ENCODE measurements around the gene PRICKLE4. TPM values are rescaled to one million over a fixed set of nuclear protein-coding genes. Genes with fewer than 3 reads are reported as not detected.
"Not testable (repeated sequence)": the region's sequence is repeated elsewhere in the genome, so short reads cannot be mapped to it uniquely, and the experiment has no call there.

PRICKLE4 gene
- total RNA-seq, 2 experiments from 2014 or later: not detected

DNA sequence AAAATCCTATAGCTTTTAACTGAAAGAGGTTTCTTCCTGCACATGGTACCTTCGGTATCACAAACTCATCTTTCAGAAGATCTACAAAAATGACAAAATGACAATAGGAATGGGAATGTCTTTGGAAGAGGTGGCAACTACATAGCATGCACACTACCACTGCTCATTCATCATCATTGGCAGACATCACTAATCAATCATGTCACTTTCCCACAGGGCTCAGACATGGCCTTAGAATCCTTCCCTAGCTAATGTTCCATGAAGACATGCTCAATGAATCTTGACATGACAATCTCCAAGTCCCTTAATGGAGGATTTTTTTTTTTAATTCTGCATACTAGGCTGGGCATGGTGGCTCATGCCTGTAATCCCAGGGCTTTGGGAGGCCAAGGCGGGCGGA, 30.2 kb upstream of the PRICKLE4 start:
- no peak for ATAC-seq (ENCODE audit: low read depth)
- no peaks in the 10 kb centered on the region for H3K36me3 Mint-ChIP-seq
- no peak for DNase-seq
- H3K9me3 Mint-ChIP-seq: no peaks in the 10 kb centered on the region
- H3K4me1 Mint-ChIP-seq: no peaks in the 10 kb centered on the region
- H3K27ac Mint-ChIP-seq: no peak overlapping the region
- POLR2A ChIA-PET: interaction anchor here (1.1 kb wide), 1 partner anchor 16 kb away, joined by 3 read pairs; no protein-coding TSS in a partner anchor
- no peak overlapping the region for H3K4me3 Mint-ChIP-seq
- peaks cover 10% of the 10 kb centered on the region for H3K27me3 Mint-ChIP-seq

GRCh38 chr6:41755895-41756294, 24.7 kb upstream of the PRICKLE4 start:
- no peak for DNase-seq
- ATAC-seq (ENCODE audit: low read depth): peak; percentile 5
- POLR2A ChIA-PET: no interaction called here
- Mint-ChIP-seq H3K4me1 (peaks cover 7% of the 10 kb centered on the region), H3K9me3 (no peaks in the 10 kb centered on the region), H3K27me3 (peaks cover 10% of the 10 kb centered on the region), H3K36me3 (no peaks in the 10 kb centered on the region), H3K27ac (no peak overlapping the region), H3K4me3 (no peak overlapping the region)

DNA sequence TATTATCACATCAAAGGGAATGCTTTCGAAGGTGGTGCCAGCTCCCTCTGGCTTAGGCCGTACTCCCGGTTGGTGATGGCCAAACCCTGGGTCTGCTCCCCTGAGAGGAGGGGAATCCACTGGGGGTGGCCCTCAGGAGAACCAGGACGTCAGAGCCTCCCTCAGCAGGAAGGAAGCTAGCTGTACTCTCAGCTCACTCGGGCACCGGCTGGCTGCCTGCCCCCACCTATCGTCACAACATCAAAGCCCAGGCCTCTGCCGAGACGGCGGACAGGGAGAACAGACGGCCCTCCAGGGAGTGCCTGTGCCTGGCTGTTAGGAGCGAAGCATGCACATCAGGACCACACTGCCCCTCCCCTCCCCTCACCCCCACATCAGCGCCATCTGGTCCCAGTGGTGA, 24.2 kb upstream of the PRICKLE4 start:
- peaks cover 7% of the 10 kb centered on the region for H3K4me1 Mint-ChIP-seq
- no peaks in the 10 kb centered on the region for H3K9me3 Mint-ChIP-seq
- ATAC-seq (ENCODE audit: low read depth) (peak; percentile 64), DNase-seq (no peak)
- H3K4me3 Mint-ChIP-seq: no peak overlapping the region
- H3K27me3 Mint-ChIP-seq: peaks cover 10% of the 10 kb centered on the region
- POLR2A ChIA-PET: no interaction called here
- no peak overlapping the region for H3K27ac Mint-ChIP-seq
- H3K36me3 Mint-ChIP-seq: no peaks in the 10 kb centered on the region

DNA sequence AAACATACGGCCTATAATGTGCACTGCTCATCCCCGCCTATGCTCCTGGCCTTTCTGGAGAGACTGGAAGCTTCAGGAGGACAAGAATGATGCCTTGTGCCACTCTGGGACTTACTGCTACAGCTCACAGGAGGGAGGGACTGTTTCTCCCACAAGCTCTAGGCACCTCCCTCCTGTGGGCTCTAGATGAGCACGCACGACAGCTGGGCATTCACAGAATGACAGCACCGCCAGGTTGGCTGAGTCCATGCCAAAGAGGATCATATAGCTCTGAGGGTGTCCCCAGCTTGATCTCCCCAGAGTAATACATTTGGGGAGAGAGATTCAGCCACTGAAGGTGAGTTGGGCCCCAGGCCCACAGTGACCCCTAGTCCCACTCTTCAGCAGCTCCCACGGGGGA, 23.3 kb upstream of the PRICKLE4 start:
- peaks cover 10% of the 10 kb centered on the region for H3K27me3 Mint-ChIP-seq
- DNase-seq (no peak), ATAC-seq (ENCODE audit: low read depth) (no peak)
- POLR2A ChIA-PET: no interaction called here
- no peaks in the 10 kb centered on the region for H3K36me3 Mint-ChIP-seq
- no peak overlapping the region for H3K4me3 Mint-ChIP-seq
- H3K9me3 Mint-ChIP-seq: no peaks in the 10 kb centered on the region
- no peak overlapping the region for H3K27ac Mint-ChIP-seq
- peaks cover 7% of the 10 kb centered on the region for H3K4me1 Mint-ChIP-seq

GRCh38 chr6:41757931-41758640, 22.5 kb upstream of the PRICKLE4 start:
- ATAC-seq (ENCODE audit: low read depth): no peak
- Mint-ChIP-seq H3K27ac (no peak overlapping the region), H3K4me3 (no peak overlapping the region), H3K4me1 (peaks cover 7% of the 10 kb centered on the region), H3K9me3 (no peaks in the 10 kb centered on the region), H3K36me3 (no peaks in the 10 kb centered on the region), H3K27me3 (peaks cover 10% of the 10 kb centered on the region)
- POLR2A ChIA-PET: no interaction called here
- no peak for DNase-seq

DNA sequence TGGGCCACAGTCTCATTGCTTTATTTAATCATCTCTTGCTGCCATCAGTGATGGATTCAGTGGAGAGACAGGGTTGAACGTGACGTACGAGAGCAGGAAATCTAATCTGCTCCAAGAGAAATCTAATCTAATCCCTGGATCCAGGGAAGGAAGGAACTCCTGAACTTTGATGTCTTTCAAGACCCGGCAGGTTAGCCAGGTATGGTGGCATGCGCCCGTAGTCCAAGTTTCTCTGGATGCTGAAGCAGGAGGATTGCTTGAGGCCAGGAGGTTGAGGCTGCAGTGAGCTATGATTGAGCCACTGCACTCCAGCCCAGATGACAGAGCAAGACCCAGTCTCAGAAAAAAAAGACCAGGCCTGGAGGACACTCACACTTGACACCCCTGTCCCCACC, 21.9 kb upstream of the PRICKLE4 start:
- H3K4me1 Mint-ChIP-seq: peaks cover 7% of the 10 kb centered on the region
- H3K9me3 Mint-ChIP-seq: no peaks in the 10 kb centered on the region
- H3K27me3 Mint-ChIP-seq: peaks cover 10% of the 10 kb centered on the region
- H3K4me3 Mint-ChIP-seq: no peak overlapping the region
- no peaks in the 10 kb centered on the region for H3K36me3 Mint-ChIP-seq
- DNase-seq (no peak), ATAC-seq (ENCODE audit: low read depth) (no peak)
- H3K27ac Mint-ChIP-seq: no peak overlapping the region
- POLR2A ChIA-PET: no interaction called here

DNA sequence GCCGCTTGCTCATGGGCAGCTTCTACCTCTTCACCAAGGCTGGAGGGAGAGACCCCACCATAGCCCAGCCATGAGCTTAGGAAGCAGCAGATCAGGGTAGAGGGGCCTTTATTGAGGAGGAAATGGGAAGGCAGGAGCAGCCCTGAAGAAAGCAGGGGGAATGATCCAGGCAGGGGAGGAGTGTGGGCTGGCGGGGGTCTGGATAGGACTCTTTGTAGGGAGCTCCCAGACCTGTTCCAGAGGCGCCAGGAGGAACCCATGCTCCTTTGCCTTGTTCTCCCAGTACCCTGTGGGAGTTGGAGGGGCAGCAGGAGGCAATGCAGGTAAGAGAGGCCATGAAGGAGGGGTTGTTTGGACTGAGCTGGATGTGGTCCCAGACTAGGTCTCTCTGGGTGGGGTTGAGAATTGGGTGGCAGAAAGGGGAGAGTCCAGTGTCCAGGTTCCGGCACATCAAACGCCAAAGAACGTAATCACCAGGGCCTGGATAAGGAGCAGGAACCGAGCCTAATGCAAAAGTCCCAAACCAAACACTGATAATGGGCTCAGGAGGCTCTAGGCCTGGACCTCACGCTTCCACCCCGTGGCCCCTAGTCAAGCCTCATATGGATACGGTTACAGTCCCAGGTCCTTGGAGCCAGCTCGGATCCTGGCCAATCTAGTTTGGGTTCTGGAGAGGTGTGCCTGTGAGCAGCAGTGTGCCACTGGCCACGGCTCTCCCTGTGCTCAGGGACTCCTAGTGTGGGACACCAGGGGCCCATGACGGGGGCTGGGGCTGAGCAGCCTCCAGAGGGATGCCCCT, 21.3 kb upstream of the PRICKLE4 start:
- Mint-ChIP-seq H3K27ac (no peak overlapping the region), H3K9me3 (no peaks in the 10 kb centered on the region), H3K36me3 (no peaks in the 10 kb centered on the region), H3K4me1 (peaks cover 7% of the 10 kb centered on the region), H3K4me3 (no peak overlapping the region), H3K27me3 (peaks cover 8% of the 10 kb centered on the region)
- no peak for ATAC-seq (ENCODE audit: low read depth)
- POLR2A ChIA-PET: no interaction called here
- DNase-seq: no peak

GRCh38 chr6:41759905-41760579, 20.5 kb upstream of the PRICKLE4 start:
- Mint-ChIP-seq H3K9me3 (no peaks in the 10 kb centered on the region), H3K4me1 (peaks cover 7% of the 10 kb centered on the region), H3K27me3 (peaks cover 5% of the 10 kb centered on the region), H3K36me3 (no peaks in the 10 kb centered on the region), H3K27ac (no peak overlapping the region), H3K4me3 (no peak overlapping the region)
- POLR2A ChIA-PET: no interaction called here
- ATAC-seq (ENCODE audit: low read depth): no peak
- no peak for DNase-seq

GRCh38 chr6:41763470-41763869, 17.1 kb upstream of the PRICKLE4 start:
- H3K27me3 Mint-ChIP-seq: peaks cover 3% of the 10 kb centered on the region
- no peak for ATAC-seq (ENCODE audit: low read depth)

GRCh38 chr6:41766043-41766664, 14.4 kb upstream of the PRICKLE4 start:
- H3K27ac Mint-ChIP-seq; DNase-seq; H3K36me3 Mint-ChIP-seq; POLR2A ChIA-PET; H3K27me3 Mint-ChIP-seq; H3K9me3 Mint-ChIP-seq; H3K4me3 Mint-ChIP-seq; ATAC-seq (ENCODE audit: low read depth): not testable (repeated sequence)
- peaks cover 15% of the 10 kb centered on the region for H3K4me1 Mint-ChIP-seq

More at GRCh38 chr6:41763470-41763869, 17.1 kb upstream of the PRICKLE4 start:
- no peak overlapping the region for H3K4me3 Mint-ChIP-seq
- no peak overlapping the region for H3K27ac Mint-ChIP-seq
- no peak for DNase-seq
- H3K36me3 Mint-ChIP-seq: no peaks in the 10 kb centered on the region
- H3K4me1 Mint-ChIP-seq: peaks cover 7% of the 10 kb centered on the region
- POLR2A ChIA-PET: no interaction called here
- no peaks in the 10 kb centered on the region for H3K9me3 Mint-ChIP-seq

GRCh38 chr6:41767112-41767833, 13.3 kb upstream of the PRICKLE4 start:
- POLR2A ChIA-PET: no interaction called here
- Mint-ChIP-seq H3K4me1 (peaks cover 15% of the 10 kb centered on the region), H3K27me3 (peaks cover 3% of the 10 kb centered on the region), H3K36me3 (no peaks in the 10 kb centered on the region), H3K9me3 (no peaks in the 10 kb centered on the region), H3K4me3 (no peak overlapping the region), H3K27ac (no peak overlapping the region)
- ATAC-seq (ENCODE audit: low read depth) (no peak), DNase-seq (no peak)

DNA sequence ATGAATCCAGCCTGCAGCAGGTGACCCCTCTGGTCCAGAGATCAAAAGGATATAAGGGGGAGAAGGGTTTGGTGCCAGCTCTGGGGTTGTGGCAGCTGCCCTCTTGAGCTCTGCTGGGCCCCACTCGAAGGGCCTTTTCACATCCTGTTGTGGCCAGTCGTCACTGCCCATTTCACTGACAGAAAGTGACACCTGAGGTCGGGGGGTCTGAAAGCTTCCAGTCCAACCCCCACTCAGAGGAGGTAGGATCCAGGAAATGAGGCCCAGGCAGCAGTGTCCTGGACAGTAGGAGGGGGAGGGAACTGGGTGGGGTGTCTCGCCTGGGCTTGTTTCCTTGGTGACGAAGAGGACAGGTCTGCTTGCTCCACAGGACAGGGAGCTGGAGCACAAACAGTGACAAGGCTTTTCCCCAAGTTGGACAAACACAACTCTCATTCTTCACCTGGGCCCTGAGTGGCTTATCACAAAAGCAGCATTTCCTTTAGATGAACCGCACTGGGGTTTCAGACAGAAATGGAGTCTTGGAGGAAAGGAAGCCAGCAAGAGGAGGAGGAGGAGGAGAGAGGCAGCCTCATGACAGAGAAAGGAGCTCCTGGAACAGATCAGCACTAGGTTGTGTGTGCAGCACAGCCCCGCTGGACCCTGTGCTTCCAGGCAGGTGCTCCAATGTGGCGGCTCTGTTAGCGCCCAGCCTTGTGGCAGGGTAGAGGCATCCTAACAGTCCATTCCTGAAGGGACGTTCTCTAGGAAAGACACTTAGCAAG, 11.9 kb upstream of the PRICKLE4 start:
- Mint-ChIP-seq H3K9me3 (no peaks in the 10 kb centered on the region), H3K4me3 (peak overlapping the region; percentile 45), H3K27ac (peak overlapping the region; percentile 68), H3K36me3 (no peaks in the 10 kb centered on the region), H3K4me1 (peaks cover 15% of the 10 kb centered on the region), H3K27me3 (peaks cover 3% of the 10 kb centered on the region)
- POLR2A ChIA-PET: interaction anchor here (0.9 to 1.2 kb wide), 3 partner anchors 34 to 53 kb away, joined by 3 to 4 read pairs (median 3); no protein-coding TSS in a partner anchor
- ATAC-seq (ENCODE audit: low read depth) (peak; percentile 63), DNase-seq (no peak)
